Hepatocyte (in vitro differentiated cells): ENCODE measurements around the gene FILIP1L.

Experiments
- CTCF ChIP-seq: fragments of 200-600 bp; sonication (generic); IDR thresholded peaks from 2 replicates; pipeline ENCODE4 v1.5.1; 2016; ENCODE audit warnings: antibody characterized with exemption, mild to moderate bottlenecking; ENCODE audit not compliant: poor library complexity
- EZH2 ChIP-seq: fragments of 200-600 bp; sonication (generic); IDR thresholded peaks from 2 replicates; pipeline ENCODE4 v1.6.1; 2016; ENCODE audit warnings: antibody characterized with exemption, mild to moderate bottlenecking, borderline replicate concordance
- EZH2phosphoT487 ChIP-seq: fragments of 200-600 bp; sonication (generic); IDR thresholded peaks from one replicate; pipeline ENCODE4 v1.6.1; 2018; ENCODE audit warnings: antibody characterized with exemption, mild to moderate bottlenecking, low read depth, moderate library complexity; ENCODE audit not compliant: unreplicated experiment, severe bottlenecking

GRCh38 chr3:99882436-99883137 lies 231.7 kb downstream of the FILIP1L start:
- TF ChIP-seq CTCF (no peak), EZH2 (no peak), EZH2phosphoT487 (no peak)
